SK-N-SH (cell line): ENCODE data around the gene ARHGAP15. TPM values are rescaled to one million over a fixed set of nuclear protein-coding genes. Genes with fewer than 3 reads are reported as not detected.

ENCODE experiments used
- CTCF ChIA-PET: fragments of 300-600, 350-600 bp; formaldehyde crosslinking; extraction: SDS; loops from one replicate; lab custom pipeline; 2021; lab: Yijun Ruan, JAX
- POLR2A ChIA-PET: fragments of 350-600 bp; sonication (Branson Sonifier 250); formaldehyde crosslinking; extraction: SDS; loops from one replicate; lab custom pipeline; 2020; ENCODE audit warnings: antibody characterized with exemption, inconsistent platforms; lab: Yijun Ruan, JAX
- DNase-seq: peaks from one replicate; pipeline ENCODE4 v3.0.0; 2012
- H2AFZ ChIP-seq: fragments of 200-600 bp; sonication (generic); 2 replicates; pipeline ENCODE4 v1.8.1; 2016; ENCODE audit warnings: antibody characterized with exemption, mild to moderate bottlenecking, low read depth
- H3F3A ChIP-seq: fragments of 200-600 bp; sonication (generic); replicated peaks from 2 replicates; pipeline ENCODE3; 2016; ENCODE audit warnings: antibody characterized with exemption, mild to moderate bottlenecking; ENCODE audit not compliant: insufficient read depth
- H3K27ac ChIP-seq, 2 experiments: fragments of 200-500 bp in 1 of 2; fragments of 200-600 bp in 1 of 2; sonication (Bioruptor generic) in 1 of 2; sonication (generic), shearing (Covaris generic) in 1 of 2; 2 replicates each; pipeline versions ENCODE4 v1.5.1 to v1.6.1; 2014 to 2016; ENCODE audit warnings: low read depth in 2 of 2, inconsistent platforms in 1 of 2, low read length in 1 of 2, mild to moderate bottlenecking in 1 of 2, mixed read lengths in 1 of 2
- H3K27me3 ChIP-seq: fragments of 200-600 bp; sonication (generic), shearing (Covaris generic); 2 replicates; pipeline ENCODE4 v1.6.1; 2016; ENCODE audit warnings: mixed run types; ENCODE audit not compliant: insufficient read depth
- H3K36me3 ChIP-seq, 2 experiments: fragments of 200-500 bp in 1 of 2; fragments of 200-600 bp in 1 of 2; sonication (Bioruptor generic) in 1 of 2; sonication (generic) in 1 of 2; replicated peaks in 1 of 2; 2 replicates each; pipeline versions ENCODE3 to v1.5.1; 2014 to 2016; ENCODE audit warnings: low read length in 1 of 2, mild to moderate bottlenecking in 1 of 2; ENCODE audit not compliant: insufficient read depth in 2 of 2, control insufficient read depth in 1 of 2
- H3K4me1 ChIP-seq, 2 experiments: fragments of 200-500 bp in 1 of 2; fragments of 200-600 bp in 1 of 2; sonication (Bioruptor generic) in 1 of 2; sonication (generic), shearing (Covaris generic) in 1 of 2; 2 replicates each; pipeline versions ENCODE4 v1.5.1 to v1.6.1; 2014 to 2016; ENCODE audit warnings: low read depth in 1 of 2, low read length in 1 of 2, mixed run types in 1 of 2; ENCODE audit not compliant: insufficient read depth in 2 of 2, control insufficient read depth in 1 of 2
- H3K4me2 ChIP-seq: fragments of 200-600 bp; sonication (generic), shearing (Covaris generic); 2 replicates; pipeline ENCODE4 v1.6.1; 2017; ENCODE audit warnings: mixed run types
- H3K4me3 ChIP-seq, 2 experiments: fragments of 200-500 bp in 1 of 2; fragments of 200-600 bp in 1 of 2; sonication (Bioruptor generic) in 1 of 2; sonication (generic), shearing (Covaris generic) in 1 of 2; 2 replicates each; pipeline versions ENCODE4 v1.5.1 to v1.8.1; 2014 to 2016; ENCODE audit warnings: low read depth in 2 of 2, inconsistent platforms in 1 of 2, low read length in 1 of 2, mild to moderate bottlenecking in 1 of 2, mixed read lengths in 1 of 2, moderate library complexity in 1 of 2
- H3K79me2 ChIP-seq: fragments of 200-600 bp; sonication (generic); 2 replicates; pipeline ENCODE4 v1.8.1; 2017; ENCODE audit warnings: mild to moderate bottlenecking; ENCODE audit not compliant: insufficient read depth
- H3K9ac ChIP-seq: fragments of 200-600 bp; sonication (generic); 2 replicates; pipeline ENCODE4 v1.6.1; 2017; ENCODE audit warnings: mixed run types
- H3K9me2 ChIP-seq: fragments of 200-600 bp; sonication (generic); 2 replicates; pipeline ENCODE4 v1.6.1; 2017; ENCODE audit warnings: mixed run types
- H3K9me3 ChIP-seq: fragments of 200-600 bp; sonication (generic); 2 replicates; pipeline ENCODE4 v1.6.1; 2017; ENCODE audit warnings: mixed run types, mild to moderate bottlenecking, moderate library complexity
- H4K20me1 ChIP-seq: fragments of 200-600 bp; sonication (generic); 2 replicates; pipeline ENCODE4 v1.6.1; 2017; ENCODE audit warnings: mild to moderate bottlenecking, mixed run types; ENCODE audit not compliant: insufficient read depth
- FOXM1 ChIP-seq: IDR thresholded peaks from 2 replicates; pipeline ENCODE4 v1.4.0; 2012; ENCODE audit warnings: low read depth, mild to moderate bottlenecking
- MEF2A ChIP-seq: IDR thresholded peaks from 2 replicates; pipeline ENCODE4 v1.4.0; 2012; ENCODE audit warnings: low read depth, borderline replicate concordance
- MXI1 ChIP-seq: IDR thresholded peaks from 2 replicates; pipeline ENCODE4 v1.6.1; 2012; ENCODE audit warnings: mild to moderate bottlenecking, low read depth, low read length, improper control_type of control experiment
- NFIC ChIP-seq: IDR thresholded peaks from 2 replicates; pipeline ENCODE4 v1.4.0; 2012; ENCODE audit warnings: borderline replicate concordance
- NRF1 ChIP-seq: IDR thresholded peaks from 2 replicates; pipeline ENCODE4 v1.6.1; 2012; ENCODE audit warnings: low read depth, mild to moderate bottlenecking, low read length
- RAD21 ChIP-seq: IDR thresholded peaks from 2 replicates; pipeline ENCODE4 v1.6.1; 2012; ENCODE audit warnings: mild to moderate bottlenecking, low read length
- RCOR1 ChIP-seq: fragments of 150-350 bp; IDR thresholded peaks from 2 replicates; pipeline ENCODE4 v1.6.1; 2017; ENCODE audit warnings: antibody characterized with exemption, low read length
- RFX5 ChIP-seq: IDR thresholded peaks from 2 replicates; pipeline ENCODE4 v1.6.1; 2012; ENCODE audit warnings: mild to moderate bottlenecking, improper control_type of control experiment, low read length
- RXRA ChIP-seq: IDR thresholded peaks from 2 replicates; pipeline ENCODE4 v1.4.0; 2012; ENCODE audit warnings: low read depth, mild to moderate bottlenecking, borderline replicate concordance
- SIN3A ChIP-seq: IDR thresholded peaks from 2 replicates; pipeline ENCODE4 v1.6.1; 2012; ENCODE audit warnings: low read depth, mild to moderate bottlenecking, low read length, moderate library complexity, borderline replicate concordance
- SMC3 ChIP-seq: IDR thresholded peaks from 2 replicates; pipeline ENCODE4 v1.6.1; 2012; ENCODE audit warnings: low read depth, low read length, improper control_type of control experiment
- TCF12 ChIP-seq: IDR thresholded peaks from 2 replicates; pipeline ENCODE4 v1.4.0; 2012
- YY1 ChIP-seq: IDR thresholded peaks from 2 replicates; pipeline ENCODE4 v1.4.0; 2012; ENCODE audit warnings: low read depth, mild to moderate bottlenecking
- WGBS: methylation state at CpG from one replicate; pipeline ENCODE4 v1.1.6; 2017; ENCODE audit warnings: low lambda C conversion rate; 5-methylcytosine and 5-hydroxymethylcytosine counted together
- polyA plus RNA-seq, 3 experiments: library from polyadenylated mRNA; depleted of rRNA; stranded (reverse); fragments of >200 nt; gene quantifications; 2 replicates each; pipeline ENCODE4 v1.2.3, GENCODE V29; 2012
- TF ChIP-seq, protein P1 (sequence below): fragments of 150-350 bp; IDR thresholded peaks from 2 replicates; pipeline ENCODE4 v1.6.1; 2016; ENCODE audit warnings: mild to moderate bottlenecking, low read depth, low read length
- TF ChIP-seq, protein P2 (sequence below): IDR thresholded peaks from 2 replicates; pipeline ENCODE4 v1.4.0; 2012; ENCODE audit warnings: low read depth
- TF ChIP-seq, protein P3 (sequence below): IDR thresholded peaks from 2 replicates; pipeline ENCODE4 v1.6.1; 2012; ENCODE audit warnings: mild to moderate bottlenecking, low read depth, low read length, moderate library complexity
- TF ChIP-seq, protein P4 (sequence below): IDR thresholded peaks from 2 replicates; pipeline ENCODE4 v1.4.0; 2012; ENCODE audit warnings: low read depth, borderline replicate concordance
- TF ChIP-seq, protein P5 (sequence below): IDR thresholded peaks from 2 replicates; pipeline ENCODE4; 2012

Gene ARHGAP15
- polyA plus RNA-seq, 1 of the 3 experiments (the other 2 are of a cell fraction), result not detected

DNA sequence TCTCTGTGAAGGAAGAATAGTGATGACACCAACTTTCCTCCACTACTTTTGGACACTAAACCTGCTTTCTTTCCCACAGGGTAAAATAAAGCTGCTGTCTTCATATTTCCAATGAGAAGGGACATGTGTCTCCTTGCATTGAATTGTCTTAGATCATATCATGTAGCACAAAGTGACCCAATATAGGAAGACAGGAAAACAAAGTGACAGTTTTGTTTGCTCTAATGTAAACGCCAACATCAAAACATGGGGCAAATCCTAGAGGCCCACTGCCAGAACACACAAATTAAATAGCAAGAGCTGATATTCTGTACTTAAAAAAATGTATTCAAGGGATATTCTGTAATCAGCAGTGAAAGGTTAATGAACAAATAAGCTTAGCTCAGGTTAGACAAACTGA, 36.1 kb downstream of the ARHGAP15 start (continued):
- TF ChIP-seq MEF2A (no peak), SMC3 (no peak), RAD21 (no peak), RFX5 (no peak), RCOR1 (no peak), NRF1 (no peak), MXI1 (no peak), SIN3A (no peak)
- TF ChIP-seq, protein P1, sequence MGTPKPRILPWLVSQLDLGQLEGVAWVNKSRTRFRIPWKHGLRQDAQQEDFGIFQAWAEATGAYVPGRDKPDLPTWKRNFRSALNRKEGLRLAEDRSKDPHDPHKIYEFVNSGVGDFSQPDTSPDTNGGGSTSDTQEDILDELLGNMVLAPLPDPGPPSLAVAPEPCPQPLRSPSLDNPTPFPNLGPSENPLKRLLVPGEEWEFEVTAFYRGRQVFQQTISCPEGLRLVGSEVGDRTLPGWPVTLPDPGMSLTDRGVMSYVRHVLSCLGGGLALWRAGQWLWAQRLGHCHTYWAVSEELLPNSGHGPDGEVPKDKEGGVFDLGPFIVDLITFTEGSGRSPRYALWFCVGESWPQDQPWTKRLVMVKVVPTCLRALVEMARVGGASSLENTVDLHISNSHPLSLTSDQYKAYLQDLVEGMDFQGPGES, result no peak
- TF ChIP-seq, protein P2, sequence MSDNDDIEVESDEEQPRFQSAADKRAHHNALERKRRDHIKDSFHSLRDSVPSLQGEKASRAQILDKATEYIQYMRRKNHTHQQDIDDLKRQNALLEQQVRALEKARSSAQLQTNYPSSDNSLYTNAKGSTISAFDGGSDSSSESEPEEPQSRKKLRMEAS, result no peak

DNA sequence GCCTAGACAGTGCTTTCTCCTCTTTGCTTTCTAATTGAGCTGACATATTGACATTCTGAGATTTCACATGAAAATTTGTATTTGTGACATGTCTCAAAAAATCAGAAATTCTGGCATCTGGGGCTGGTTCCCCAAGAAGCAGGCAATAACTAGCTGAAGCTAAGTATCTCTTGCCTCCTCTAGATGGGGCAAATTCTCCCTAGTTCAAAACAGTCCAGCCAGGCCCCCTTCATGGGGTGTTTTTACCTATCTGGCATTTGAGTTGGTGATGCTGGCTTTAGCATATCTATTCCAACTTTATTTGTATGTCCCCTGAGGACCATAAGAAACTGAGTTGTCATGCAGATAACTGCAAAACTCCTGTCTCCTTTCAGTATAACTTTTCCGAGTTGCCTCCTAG, 39.9 kb downstream of the ARHGAP15 start:
- DNase-seq, result no peak
- Histone ChIP-seq H3K9me2 (no peaks in the 10 kb centered on the region), H3K79me2 (no peaks in the 10 kb centered on the region), H3K36me3 (no peaks in the 10 kb centered on the region), H2AFZ (no peak overlapping the region), H3K9ac (no peak overlapping the region), H3K27me3 (no peaks in the 10 kb centered on the region), H3K4me3 (no peak overlapping the region), H4K20me1 (no peaks in the 10 kb centered on the region), H3K4me1 (no peaks in the 10 kb centered on the region), H3F3A (no peaks in the 10 kb centered on the region), H3K9me3 (no peaks in the 10 kb centered on the region), H3K27ac (no peak overlapping the region), H3K4me2 (no peak overlapping the region)
- CTCF ChIA-PET, result no interaction called here
- 46% methylated on average over 1 of the region's 1 CpG for WGBS
- TF ChIP-seq RCOR1, result no peak
- TF ChIP-seq, protein P3, sequence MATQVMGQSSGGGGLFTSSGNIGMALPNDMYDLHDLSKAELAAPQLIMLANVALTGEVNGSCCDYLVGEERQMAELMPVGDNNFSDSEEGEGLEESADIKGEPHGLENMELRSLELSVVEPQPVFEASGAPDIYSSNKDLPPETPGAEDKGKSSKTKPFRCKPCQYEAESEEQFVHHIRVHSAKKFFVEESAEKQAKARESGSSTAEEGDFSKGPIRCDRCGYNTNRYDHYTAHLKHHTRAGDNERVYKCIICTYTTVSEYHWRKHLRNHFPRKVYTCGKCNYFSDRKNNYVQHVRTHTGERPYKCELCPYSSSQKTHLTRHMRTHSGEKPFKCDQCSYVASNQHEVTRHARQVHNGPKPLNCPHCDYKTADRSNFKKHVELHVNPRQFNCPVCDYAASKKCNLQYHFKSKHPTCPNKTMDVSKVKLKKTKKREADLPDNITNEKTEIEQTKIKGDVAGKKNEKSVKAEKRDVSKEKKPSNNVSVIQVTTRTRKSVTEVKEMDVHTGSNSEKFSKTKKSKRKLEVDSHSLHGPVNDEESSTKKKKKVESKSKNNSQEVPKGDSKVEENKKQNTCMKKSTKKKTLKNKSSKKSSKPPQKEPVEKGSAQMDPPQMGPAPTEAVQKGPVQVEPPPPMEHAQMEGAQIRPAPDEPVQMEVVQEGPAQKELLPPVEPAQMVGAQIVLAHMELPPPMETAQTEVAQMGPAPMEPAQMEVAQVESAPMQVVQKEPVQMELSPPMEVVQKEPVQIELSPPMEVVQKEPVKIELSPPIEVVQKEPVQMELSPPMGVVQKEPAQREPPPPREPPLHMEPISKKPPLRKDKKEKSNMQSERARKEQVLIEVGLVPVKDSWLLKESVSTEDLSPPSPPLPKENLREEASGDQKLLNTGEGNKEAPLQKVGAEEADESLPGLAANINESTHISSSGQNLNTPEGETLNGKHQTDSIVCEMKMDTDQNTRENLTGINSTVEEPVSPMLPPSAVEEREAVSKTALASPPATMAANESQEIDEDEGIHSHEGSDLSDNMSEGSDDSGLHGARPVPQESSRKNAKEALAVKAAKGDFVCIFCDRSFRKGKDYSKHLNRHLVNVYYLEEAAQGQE, result no peak
- TF ChIP-seq MXI1, result no peak
- TF ChIP-seq NFIC, result no peak
- TF ChIP-seq, protein P4, sequence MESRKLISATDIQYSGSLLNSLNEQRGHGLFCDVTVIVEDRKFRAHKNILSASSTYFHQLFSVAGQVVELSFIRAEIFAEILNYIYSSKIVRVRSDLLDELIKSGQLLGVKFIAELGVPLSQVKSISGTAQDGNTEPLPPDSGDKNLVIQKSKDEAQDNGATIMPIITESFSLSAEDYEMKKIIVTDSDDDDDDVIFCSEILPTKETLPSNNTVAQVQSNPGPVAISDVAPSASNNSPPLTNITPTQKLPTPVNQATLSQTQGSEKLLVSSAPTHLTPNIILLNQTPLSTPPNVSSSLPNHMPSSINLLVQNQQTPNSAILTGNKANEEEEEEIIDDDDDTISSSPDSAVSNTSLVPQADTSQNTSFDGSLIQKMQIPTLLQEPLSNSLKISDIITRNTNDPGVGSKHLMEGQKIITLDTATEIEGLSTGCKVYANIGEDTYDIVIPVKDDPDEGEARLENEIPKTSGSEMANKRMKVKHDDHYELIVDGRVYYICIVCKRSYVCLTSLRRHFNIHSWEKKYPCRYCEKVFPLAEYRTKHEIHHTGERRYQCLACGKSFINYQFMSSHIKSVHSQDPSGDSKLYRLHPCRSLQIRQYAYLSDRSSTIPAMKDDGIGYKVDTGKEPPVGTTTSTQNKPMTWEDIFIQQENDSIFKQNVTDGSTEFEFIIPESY, result no peak
- TF ChIP-seq RXRA, result no peak
- TF ChIP-seq, protein P1, result no peak
- no peak for TF ChIP-seq MEF2A
- no peak for TF ChIP-seq FOXM1
- TF ChIP-seq SIN3A, result no peak
- no peak for TF ChIP-seq YY1
- no peak for TF ChIP-seq TCF12
- TF ChIP-seq, protein P5, sequence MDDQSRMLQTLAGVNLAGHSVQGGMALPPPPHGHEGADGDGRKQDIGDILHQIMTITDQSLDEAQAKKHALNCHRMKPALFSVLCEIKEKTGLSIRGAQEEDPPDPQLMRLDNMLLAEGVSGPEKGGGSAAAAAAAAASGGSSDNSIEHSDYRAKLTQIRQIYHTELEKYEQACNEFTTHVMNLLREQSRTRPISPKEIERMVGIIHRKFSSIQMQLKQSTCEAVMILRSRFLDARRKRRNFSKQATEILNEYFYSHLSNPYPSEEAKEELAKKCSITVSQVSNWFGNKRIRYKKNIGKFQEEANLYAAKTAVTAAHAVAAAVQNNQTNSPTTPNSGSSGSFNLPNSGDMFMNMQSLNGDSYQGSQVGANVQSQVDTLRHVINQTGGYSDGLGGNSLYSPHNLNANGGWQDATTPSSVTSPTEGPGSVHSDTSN, result no peak
- POLR2A ChIA-PET, result no interaction called here
